CD14-positive monocyte (primary cell): Measurements from ENCODE around the gene CENPX. TPM values are rescaled to one million over a fixed set of nuclear protein-coding genes. Genes with fewer than 3 reads are reported as not detected.

ENCODE experiments used
- DNase-seq, 3 donors: peaks; one replicate each; pipeline ENCODE4 v3.0.0-alpha.2; 2011 to 2022
- H2AFZ ChIP-seq: 2 replicates; pipeline ENCODE4 v1.6.0; 2012; ENCODE audit warnings: mild to moderate bottlenecking, low read depth, low read length, inconsistent platforms; ENCODE audit not compliant: insufficient read depth, poor library complexity, severe bottlenecking
- H3K27ac ChIP-seq, 2 donors: 1 replicate in 1 of 2; 2 replicates in 1 of 2; pipeline ENCODE4 v1.5.1; 2012 to 2013; ENCODE audit warnings: low read length in 2 of 2, control low read depth in 1 of 2, inconsistent platforms in 1 of 2, low read depth in 1 of 2, mild to moderate bottlenecking in 1 of 2
- H3K27me3 ChIP-seq, 2 donors: one replicate each; pipeline versions ENCODE4 v1.6.0 to v1.6.1; 2011 to 2013; ENCODE audit warnings: low read length in 2 of 2; ENCODE audit not compliant: control insufficient read depth in 2 of 2, insufficient read depth in 2 of 2
- H3K36me3 ChIP-seq, 2 donors: replicated peaks in 1 of 2; 1 replicate in 1 of 2; 2 replicates in 1 of 2; pipeline versions ENCODE4 v1.5.1 to v1.6.1; 2012 to 2013; ENCODE audit warnings: low read length in 2 of 2, control low read depth in 1 of 2, inconsistent platforms in 1 of 2, mild to moderate bottlenecking in 1 of 2; ENCODE audit not compliant: insufficient read depth in 2 of 2, control insufficient read depth in 1 of 2
- H3K4me1 ChIP-seq, 2 donors: 1 replicate in 1 of 2; 2 replicates in 1 of 2; pipeline versions ENCODE4 v1.5.1 to v1.6.1; 2012 to 2013; ENCODE audit warnings: low read length in 2 of 2, control low read depth in 1 of 2, inconsistent platforms in 1 of 2, mild to moderate bottlenecking in 1 of 2, moderate library complexity in 1 of 2; ENCODE audit not compliant: insufficient read depth in 2 of 2, control insufficient read depth in 1 of 2
- H3K4me2 ChIP-seq: replicated peaks from 2 replicates; pipeline ENCODE3; 2012; ENCODE audit warnings: low read length, moderate library complexity, mild to moderate bottlenecking; ENCODE audit not compliant: poor library complexity, severe bottlenecking; ENCODE audit errors: extremely low read depth
- H3K4me3 ChIP-seq, 3 experiments: fragments of 200-600 bp in 1 of 3; sonication (generic) in 1 of 3; replicated peaks in 1 of 3; 1 replicate in 2 of 3; 2 replicates in 1 of 3; pipeline ENCODE4 v1.5.1; 2011 to 2013; ENCODE audit warnings: low read length in 3 of 3, mild to moderate bottlenecking in 3 of 3, control low read depth in 2 of 3, low read depth in 2 of 3, inconsistent platforms in 1 of 3, moderate library complexity in 1 of 3
- H3K79me2 ChIP-seq: 2 replicates; pipeline ENCODE4 v1.6.0; 2012; ENCODE audit warnings: mild to moderate bottlenecking, control low read depth, inconsistent platforms, low read length, moderate library complexity; ENCODE audit not compliant: insufficient read depth
- H3K9ac ChIP-seq: 2 replicates; pipeline ENCODE4 v1.6.0; 2017; ENCODE audit warnings: low read length, mild to moderate bottlenecking; ENCODE audit not compliant: insufficient read depth, poor library complexity, severe bottlenecking
- H3K9me3 ChIP-seq, 2 donors: replicated peaks in 1 of 2; 1 replicate in 1 of 2; 2 replicates in 1 of 2; pipeline versions ENCODE4 v1.5.1 to v1.6.1; 2012 to 2013; ENCODE audit warnings: low read length in 2 of 2, control low read depth in 1 of 2; ENCODE audit not compliant: control insufficient read depth in 1 of 2, insufficient read depth in 1 of 2
- H4K20me1 ChIP-seq: 2 replicates; pipeline ENCODE4 v1.6.0; 2012; ENCODE audit warnings: mild to moderate bottlenecking, low read length, control low read depth, moderate library complexity; ENCODE audit not compliant: insufficient read depth
- H3K27ac Mint-ChIP-seq, 7 donors: one replicate each; pipeline ENCODE4 v1.8.0; 2020; ENCODE audit warnings: mild to moderate bottlenecking in 7 of 7, mixed read lengths in 7 of 7, moderate library complexity in 6 of 7, inconsistent platforms in 2 of 7
- H3K27me3 Mint-ChIP-seq, 3 donors: one replicate each; pipeline ENCODE4 v1.8.0; 2021 to 2022; ENCODE audit warnings: low read depth in 3 of 3, mild to moderate bottlenecking in 3 of 3, mixed read lengths in 3 of 3, moderate library complexity in 3 of 3, inconsistent platforms in 1 of 3
- H3K36me3 Mint-ChIP-seq, 2 donors: one replicate each; pipeline ENCODE4 v1.8.0; 2020; ENCODE audit warnings: mixed read lengths in 2 of 2, inconsistent platforms in 1 of 2, mild to moderate bottlenecking in 1 of 2
- H3K4me1 Mint-ChIP-seq: one replicate; pipeline ENCODE4 v1.8.0; 2020; ENCODE audit warnings: mild to moderate bottlenecking, mixed read lengths
- H3K4me3 Mint-ChIP-seq, 2 donors: one replicate each; pipeline ENCODE4 v1.8.0; 2020; ENCODE audit warnings: mild to moderate bottlenecking in 2 of 2, mixed read lengths in 2 of 2, moderate library complexity in 1 of 2
- H3K9me3 Mint-ChIP-seq, 7 donors: one replicate each; pipeline ENCODE4 v1.8.0; 2020 to 2022; ENCODE audit warnings: mixed read lengths in 7 of 7, mild to moderate bottlenecking in 6 of 7, moderate library complexity in 6 of 7, inconsistent platforms in 2 of 7
- CTCF ChIP-seq: fragments of 200-600 bp; IDR thresholded peaks from one replicate; pipeline ENCODE4 v1.8.0; 2022; ENCODE audit warnings: antibody characterized with exemption, mild to moderate bottlenecking
- WGBS: methylation state at CpG from one replicate; pipeline ENCODE4 v1.1.5; 2013; ENCODE audit warnings: missing lambda C conversion rate; ENCODE audit not compliant: insufficient coverage; 5-methylcytosine and 5-hydroxymethylcytosine counted together
- intact Hi-C, 2 donors: fragments of 100-400 bp; cut with micrococcal nuclease; formaldehyde crosslinking; loops; one replicate each; pipeline versions ENCODE4 v1.15.0 to v1.15.1; 2023
- polyA plus RNA-seq, 3 donors: library from polyadenylated mRNA; depleted of rRNA in 1 of 3; unstranded in 2 of 3; stranded (reverse) in 1 of 3; fragments of 300-500 nt in 2 of 3; fragments of >200 nt in 1 of 3; fragmentation: Illumina TruSeq in 2 of 3; gene quantifications; 1 replicate in 2 of 3; 2 replicates in 1 of 3; pipeline ENCODE4 v1.2.3, GENCODE V29; 2012 to 2021

The CENPX gene
- polyA plus RNA-seq, 3 donors = 47.7 to 57.0 (median 55.9) TPM

- Histone ChIP-seq H3K36me3 (peaks cover 19 to 28% of the 10 kb centered on the region in 2 donors), H4K20me1 (no peaks in the 10 kb centered on the region), H3K4me2 (no peak overlapping the region), H2AFZ (no peak overlapping the region), H3K9me3 (no peaks in the 10 kb centered on the region), H3K9ac (no peak overlapping the region), H3K4me3 (no peak overlapping the region), H3K27ac (no peak overlapping the region), H3K4me1 (peaks cover 24 to 28% of the 10 kb centered on the region in 2 donors), H3K27me3 (no peaks in the 10 kb centered on the region), H3K79me2 (peaks cover 12% of the 10 kb centered on the region)
- Mint-ChIP-seq H3K27me3 (peaks cover 0 to 7% (median 2%) of the 10 kb centered on the region in 3 donors), H3K9me3 (no peaks in the 10 kb centered on the region), H3K36me3 (peaks cover 27 to 59% of the 10 kb centered on the region in 2 donors), H3K27ac (no peak overlapping the region), H3K4me1 (peaks cover 33% of the 10 kb centered on the region), H3K4me3 (no peak overlapping the region)
- 28% methylated on average over 6 of the region's 9 CpGs for WGBS
- intact Hi-C loops = no loop called here
- TF ChIP-seq CTCF = no peak
- no peak for DNase-seq
These were observed 41.9 kb downstream of the CENPX start for GRCh38 chr17:81980707-81981343.

- TF ChIP-seq CTCF = no peak
- H3K9me3 Mint-ChIP-seq = no peaks in the 10 kb centered on the region
- intact Hi-C loops = no loop called here
- H3K4me1 ChIP-seq = peaks cover 24 to 29% of the 10 kb centered on the region in 2 donors
- no peak for DNase-seq
- H3K79me2 ChIP-seq = peaks cover 12% of the 10 kb centered on the region
- 87% methylated on average over 3 of the region's 4 CpGs for WGBS
- no peak overlapping the region for H3K4me2 ChIP-seq
- H3K27ac ChIP-seq = no peak overlapping the region
- H3K27me3 ChIP-seq = no peaks in the 10 kb centered on the region
- no peak overlapping the region for H2AFZ ChIP-seq
- no peak overlapping the region for H3K4me3 ChIP-seq
- H3K27ac Mint-ChIP-seq = no peak overlapping the region
- no peaks in the 10 kb centered on the region for H4K20me1 ChIP-seq
- H3K36me3 Mint-ChIP-seq = peaks cover 22 to 52% of the 10 kb centered on the region in 2 donors
- H3K9me3 ChIP-seq = no peaks in the 10 kb centered on the region
- peaks cover 12 to 21% of the 10 kb centered on the region in 2 donors for H3K36me3 ChIP-seq
- peaks cover 33% of the 10 kb centered on the region for H3K4me1 Mint-ChIP-seq
- H3K27me3 Mint-ChIP-seq = peaks cover 2 to 7% (median 3%) of the 10 kb centered on the region in 3 donors
- no peak overlapping the region for H3K4me3 Mint-ChIP-seq
- no peak overlapping the region for H3K9ac ChIP-seq
These were observed 42.6 kb downstream of the CENPX start for GRCh38 chr17:81980122-81980521.
